ENCODE results near the gene IL17RC.

DNA sequence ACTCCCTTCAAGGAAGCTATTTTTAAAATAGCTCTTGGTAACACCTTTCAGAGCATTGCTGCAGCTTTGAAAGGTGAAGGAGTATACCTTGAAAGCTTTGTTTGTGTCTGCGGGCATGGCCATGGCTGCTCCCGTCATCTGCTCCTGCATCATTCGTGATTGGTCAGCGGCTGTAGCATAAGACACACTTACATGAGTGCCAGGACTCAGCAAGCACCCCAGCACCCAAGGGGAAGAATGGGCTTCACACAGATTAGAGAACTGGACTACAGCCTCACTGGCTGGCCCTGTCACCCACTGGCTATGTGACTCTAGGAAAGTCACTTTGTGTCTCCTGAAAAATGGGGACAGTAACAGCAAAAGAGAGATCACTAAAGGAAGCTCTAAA is 52.7 kb downstream of the IL17RC start:
- TF ChIP-seq CTCF (IDR thresholded peaks at IDR 0.05; ENCODE audit: insufficient read depth, low read depth, low read length) (no peak), EZH2 (IDR thresholded peaks at IDR 0.05; ENCODE audit: insufficient read depth, low read length) (no peak)
